H9 (cell line): Measurements from ENCODE around the gene GHR. TPM values are rescaled to one million over a fixed set of nuclear protein-coding genes. Genes with fewer than 3 reads are reported as not detected.

Experiments
- DNase-seq: peaks from one replicate; pipeline ENCODE4 v3.0.0-alpha.2; 2017
- H2AFZ ChIP-seq: one replicate; pipeline ENCODE4 v1.6.1; 2013; ENCODE audit warnings: mild to moderate bottlenecking, low read length, control low read depth, moderate library complexity
- H2AK5ac ChIP-seq: 2 replicates; pipeline ENCODE4 v1.6.1; 2013; ENCODE audit warnings: low read length, control low read depth, mixed read lengths; ENCODE audit not compliant: insufficient read length
- H2BK120ac ChIP-seq: one replicate; pipeline ENCODE4 v1.6.1; 2013; ENCODE audit warnings: low read depth, mild to moderate bottlenecking, low read length, control low read depth, inconsistent platforms; ENCODE audit not compliant: poor library complexity, severe bottlenecking
- H2BK12ac ChIP-seq: 2 replicates; pipeline ENCODE4 v1.6.1; 2013; ENCODE audit warnings: low read length, control low read depth, mixed read lengths, low read depth; ENCODE audit not compliant: insufficient read length
- H2BK15ac ChIP-seq: 2 replicates; pipeline ENCODE4 v1.6.1; 2013; ENCODE audit warnings: low read depth, low read length, control low read depth
- H2BK20ac ChIP-seq: one replicate; pipeline ENCODE4 v1.6.1; 2013; ENCODE audit warnings: low read depth, mild to moderate bottlenecking, low read length, control low read depth, inconsistent platforms; ENCODE audit not compliant: poor library complexity, severe bottlenecking
- H2BK5ac ChIP-seq: 2 replicates; pipeline ENCODE4 v1.6.1; 2013; ENCODE audit warnings: low read length, control low read depth, mixed read lengths; ENCODE audit not compliant: insufficient read length
- H3K14ac ChIP-seq: 2 replicates; pipeline ENCODE4 v1.6.1; 2013; ENCODE audit warnings: low read length, control low read depth; ENCODE audit not compliant: insufficient read depth
- H3K18ac ChIP-seq: 2 replicates; pipeline ENCODE4 v1.6.1; 2013; ENCODE audit warnings: low read depth, mild to moderate bottlenecking, mixed read lengths, low read length, control low read depth; ENCODE audit not compliant: insufficient read length
- H3K23ac ChIP-seq: 2 replicates; pipeline ENCODE4 v1.6.1; 2013; ENCODE audit warnings: low read length, control low read depth, mixed read lengths, low read depth; ENCODE audit not compliant: insufficient read length
- H3K23me2 ChIP-seq: 2 replicates; pipeline ENCODE4 v1.6.1; 2013; ENCODE audit warnings: low read depth, mild to moderate bottlenecking, mixed read lengths, low read length, control low read depth; ENCODE audit not compliant: insufficient read length, poor library complexity, severe bottlenecking
- H3K27ac ChIP-seq: 2 replicates; pipeline ENCODE4 v1.5.1; 2013; ENCODE audit warnings: low read length, control low read depth, mixed read lengths, low read depth; ENCODE audit not compliant: insufficient read length
- H3K27me3 ChIP-seq: 2 replicates; pipeline ENCODE4 v1.6.1; 2013; ENCODE audit warnings: low read length, control low read depth, inconsistent platforms; ENCODE audit not compliant: insufficient read depth
- H3K4ac ChIP-seq: 2 replicates; pipeline ENCODE4 v1.6.1; 2013; ENCODE audit warnings: low read depth, mild to moderate bottlenecking, control low read depth, inconsistent platforms, low read length, moderate library complexity
- H3K4me1 ChIP-seq: 2 replicates; pipeline ENCODE4 v1.6.1; 2013; ENCODE audit warnings: low read length, control low read depth, inconsistent platforms; ENCODE audit not compliant: insufficient read depth
- H3K4me2 ChIP-seq: 2 replicates; pipeline ENCODE4 v1.6.1; 2013; ENCODE audit warnings: low read length, control low read depth, mixed read lengths; ENCODE audit not compliant: insufficient read length, insufficient read depth
- H3K56ac ChIP-seq: 2 replicates; pipeline ENCODE4 v1.6.1; 2013; ENCODE audit warnings: low read depth, mild to moderate bottlenecking, mixed read lengths, low read length, control low read depth; ENCODE audit not compliant: insufficient read length
- H3K79me1 ChIP-seq: 2 replicates; pipeline ENCODE4 v1.6.1; 2013; ENCODE audit warnings: low read depth, mild to moderate bottlenecking, moderate library complexity, low read length, control low read depth, inconsistent platforms; ENCODE audit not compliant: insufficient read depth, poor library complexity, severe bottlenecking
- H3K79me2 ChIP-seq: 2 replicates; pipeline ENCODE4 v1.6.1; 2013; ENCODE audit warnings: low read length, control low read depth, inconsistent platforms; ENCODE audit not compliant: insufficient read depth
- H3K9ac ChIP-seq: 2 replicates; pipeline ENCODE4 v1.6.1; 2013; ENCODE audit warnings: low read length, control low read depth, mixed read lengths; ENCODE audit not compliant: insufficient read length; ENCODE audit errors: extremely low read depth
- H3K9me3 ChIP-seq: one replicate; pipeline ENCODE4 v1.6.1; 2013; ENCODE audit warnings: low read depth, low read length, inconsistent platforms; ENCODE audit not compliant: control insufficient read depth
- H3T11ph ChIP-seq: one replicate; pipeline ENCODE4 v1.6.1; 2013; ENCODE audit warnings: mild to moderate bottlenecking, low read length, control low read depth, inconsistent platforms
- H4K20me1 ChIP-seq: one replicate; pipeline ENCODE4 v1.6.1; 2013; ENCODE audit not compliant: control insufficient read depth, insufficient read length, insufficient read depth
- H4K5ac ChIP-seq: 2 replicates; pipeline ENCODE4 v1.6.1; 2013; ENCODE audit warnings: low read depth, mild to moderate bottlenecking, mixed read lengths, low read length, control low read depth; ENCODE audit not compliant: insufficient read length
- H4K8ac ChIP-seq: replicated peaks from 2 replicates; pipeline ENCODE4 v1.6.1; 2013; ENCODE audit warnings: low read length, control low read depth, mixed read lengths, low read depth; ENCODE audit not compliant: insufficient read length
- H4K91ac ChIP-seq: 2 replicates; pipeline ENCODE4 v1.6.1; 2013; ENCODE audit warnings: low read depth, mild to moderate bottlenecking, moderate library complexity, mixed read lengths, low read length, control low read depth; ENCODE audit not compliant: insufficient read length
- H3K27ac Mint-ChIP-seq, 3 experiments: 2 replicates in 2 of 3; 3 replicates in 1 of 3; pipeline ENCODE4 v1.8.0; 2020 to 2021; ENCODE audit warnings: mixed read lengths in 3 of 3, mild to moderate bottlenecking in 1 of 3, moderate library complexity in 1 of 3
- H3K27me3 Mint-ChIP-seq: 2 replicates; pipeline ENCODE4 v1.8.0; 2021; ENCODE audit warnings: low read depth, mild to moderate bottlenecking, moderate library complexity, mixed read lengths
- H3K36me3 Mint-ChIP-seq, 3 experiments: 2 replicates in 2 of 3; 3 replicates in 1 of 3; pipeline ENCODE4 v1.8.0; 2020 to 2021; ENCODE audit warnings: low read depth in 3 of 3, mixed read lengths in 3 of 3; ENCODE audit not compliant: insufficient read depth in 1 of 3
- H3K4me1 Mint-ChIP-seq, 2 experiments: 2 replicates each; pipeline ENCODE4 v1.8.0; 2020; ENCODE audit warnings: mixed read lengths in 2 of 2
- H3K4me3 Mint-ChIP-seq, 2 experiments: 2 replicates in 1 of 2; 3 replicates in 1 of 2; pipeline ENCODE4 v1.8.0; 2020 to 2021; ENCODE audit warnings: mild to moderate bottlenecking in 2 of 2, mixed read lengths in 2 of 2, moderate library complexity in 1 of 2
- H3K9me3 Mint-ChIP-seq, 2 experiments: 2 replicates in 1 of 2; 3 replicates in 1 of 2; pipeline ENCODE4 v1.8.0; 2020; ENCODE audit warnings: mild to moderate bottlenecking in 2 of 2, mixed read lengths in 2 of 2, moderate library complexity in 1 of 2
- CTCF ChIP-seq: fragments of 200-600 bp; sonication (generic); conservative IDR thresholded peaks from 3 replicates; pipeline ENCODE4 v1.8.0; 2021; ENCODE audit warnings: antibody characterized with exemption, mild to moderate bottlenecking
- WGBS: extraction: QIAGEN DNeasy Blood & Tissue Kit; methylation state at CpG from one replicate; pipeline ENCODE4 v1.1.7; 2013; ENCODE audit warnings: missing lambda C conversion rate, low lambda C conversion rate, mixed read lengths; ENCODE audit not compliant: insufficient read length; ENCODE audit errors: extremely low coverage; 5-methylcytosine and 5-hydroxymethylcytosine counted together
- total RNA-seq: library from RNA; stranded (reverse); gene quantifications from 2 replicates; pipeline ENCODE4 v1.2.1, GENCODE V29; 2021

GHR gene
- total RNA-seq, 1 experiment from 2014 or later, result 0.20 TPM

DNA sequence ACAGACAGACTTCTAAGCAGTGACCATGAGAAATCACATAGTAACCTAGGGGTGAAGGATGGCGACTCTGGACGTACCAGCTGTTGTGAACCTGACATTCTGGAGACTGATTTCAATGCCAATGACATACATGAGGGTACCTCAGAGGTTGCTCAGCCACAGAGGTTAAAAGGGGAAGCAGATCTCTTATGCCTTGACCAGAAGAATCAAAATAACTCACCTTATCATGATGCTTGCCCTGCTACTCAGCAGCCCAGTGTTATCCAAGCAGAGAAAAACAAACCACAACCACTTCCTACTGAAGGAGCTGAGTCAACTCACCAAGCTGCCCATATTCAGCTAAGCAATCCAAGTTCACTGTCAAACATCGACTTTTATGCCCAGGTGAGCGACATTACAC lies 295.4 kb downstream of the GHR start:
- Histone ChIP-seq H2BK5ac (no peak overlapping the region), H3K27ac (no peak overlapping the region)
- H3K4me1 Mint-ChIP-seq, result no peaks in the 10 kb centered on the region

More for the DNA sequence above, 295.4 kb downstream of the GHR start:
- H4K91ac ChIP-seq, result no peak overlapping the region
- no peak overlapping the region for H3K27ac Mint-ChIP-seq
- no CpG with 5 or more reads among the region's 4 CpGs for WGBS
- H4K20me1 ChIP-seq, result no peaks in the 10 kb centered on the region
- H3K79me1 ChIP-seq, result no peaks in the 10 kb centered on the region
- H2BK20ac ChIP-seq, result no peak overlapping the region
- no peak overlapping the region for H2AFZ ChIP-seq
- H2BK12ac ChIP-seq, result no peak overlapping the region
- H3K36me3 Mint-ChIP-seq, result no peaks in the 10 kb centered on the region
- H2AK5ac ChIP-seq, result no peak overlapping the region
- no peak overlapping the region for H3K23ac ChIP-seq
- no peaks in the 10 kb centered on the region for H3K23me2 ChIP-seq
- no peaks in the 10 kb centered on the region for H3K9me3 Mint-ChIP-seq
- no peaks in the 10 kb centered on the region for H3K27me3 ChIP-seq
- H4K8ac ChIP-seq, result no peak overlapping the region
- H3K9me3 ChIP-seq, result no peaks in the 10 kb centered on the region
- no peaks in the 10 kb centered on the region for H3K27me3 Mint-ChIP-seq
- H3K56ac ChIP-seq, result no peak overlapping the region
- no peak overlapping the region for H3K4me2 ChIP-seq
- H3K14ac ChIP-seq, result no peak overlapping the region
- no peak overlapping the region for H4K5ac ChIP-seq
- no peak overlapping the region for H3K4me3 Mint-ChIP-seq
- no peaks in the 10 kb centered on the region for H3K79me2 ChIP-seq
- no peak for DNase-seq
- no peaks in the 10 kb centered on the region for H3K4me1 ChIP-seq
- H3T11ph ChIP-seq, result no peak overlapping the region
- H3K18ac ChIP-seq, result no peak overlapping the region
- no peak overlapping the region for H2BK15ac ChIP-seq
- H2BK120ac ChIP-seq, result no peak overlapping the region
- no peak overlapping the region for H3K9ac ChIP-seq
- H3K4ac ChIP-seq, result no peak overlapping the region
- TF ChIP-seq CTCF, result no peak
